Measurements from ENCODE around the gene GHRHR.

The GHRHR gene

DNA sequence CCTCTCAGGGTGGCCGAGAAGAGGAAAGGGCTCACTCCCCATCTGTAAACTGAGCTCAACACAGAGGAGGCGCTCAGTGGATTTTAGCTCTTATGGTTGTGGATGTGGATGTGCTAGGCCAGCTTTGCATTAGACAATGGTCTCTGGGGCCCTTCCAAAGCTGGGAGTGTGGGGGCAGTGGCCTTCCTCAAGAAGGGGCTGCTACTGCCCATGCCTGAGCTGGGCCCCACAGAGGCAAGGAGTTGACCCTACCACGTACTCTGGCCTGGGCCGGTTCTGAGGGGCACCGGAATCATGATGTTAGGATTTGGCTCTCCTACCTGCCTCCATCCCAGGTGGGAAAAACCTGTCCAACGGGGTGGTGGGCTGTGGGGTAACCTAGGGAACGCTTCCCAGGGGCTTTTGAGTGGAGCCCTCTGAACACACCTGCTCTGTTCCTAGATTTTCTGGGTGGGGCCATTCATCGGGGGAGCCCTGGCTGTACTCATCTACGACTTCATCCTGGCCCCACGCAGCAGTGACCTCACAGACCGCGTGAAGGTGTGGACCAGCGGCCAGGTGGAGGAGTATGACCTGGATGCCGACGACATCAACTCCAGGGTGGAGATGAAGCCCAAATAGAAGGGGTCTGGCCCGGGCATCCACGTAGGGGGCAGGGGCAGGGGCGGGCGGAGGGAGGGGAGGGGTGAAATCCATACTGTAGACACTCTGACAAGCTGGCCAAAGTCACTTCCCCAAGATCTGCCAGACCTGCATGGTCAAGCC is 40.6 kb upstream of the GHRHR start:
- no peaks in the 10 kb centered on the region for H3F3A ChIP-seq (ENCODE audit: insufficient read depth, low read length)
- H3K4me1 ChIP-seq (ENCODE audit: low read length) = no peaks in the 10 kb centered on the region
- H4K20me1 ChIP-seq (ENCODE audit: insufficient read depth, low read length) = no peaks in the 10 kb centered on the region
- H3K36me3 ChIP-seq (replicated peaks; ENCODE audit: insufficient read depth, low read length) = no peaks in the 10 kb centered on the region
- no peaks in the 10 kb centered on the region for H3K79me2 ChIP-seq (ENCODE audit: low read length)
- H3K9me2 ChIP-seq (replicated peaks; ENCODE audit: insufficient read depth, low read length) = no peaks in the 10 kb centered on the region
- no peak overlapping the region for H2AFZ ChIP-seq (ENCODE audit: low read length)
- no peaks in the 10 kb centered on the region for H3K9me3 ChIP-seq (replicated peaks; ENCODE audit: insufficient read depth, low read length)
- no peak overlapping the region for H3K4me2 ChIP-seq (ENCODE audit: low read depth, low read length)
- no peak overlapping the region for H3K4me3 ChIP-seq (ENCODE audit: low read length)
- DNase-seq = no peak
- no peak overlapping the region for H3K9ac ChIP-seq (ENCODE audit: low read length)
- no peaks in the 10 kb centered on the region for H3K27me3 ChIP-seq (replicated peaks; ENCODE audit: insufficient read depth, low read length)
- TF ChIP-seq EZH2 (optimal IDR thresholded peaks at IDR 0.05; ENCODE audit: low read depth, low read length) (no peak), EZH2phosphoT487 (IDR thresholded peaks at IDR 0.05; ENCODE audit: low read length) (no peak)
- TF ChIP-seq, protein P1, sequence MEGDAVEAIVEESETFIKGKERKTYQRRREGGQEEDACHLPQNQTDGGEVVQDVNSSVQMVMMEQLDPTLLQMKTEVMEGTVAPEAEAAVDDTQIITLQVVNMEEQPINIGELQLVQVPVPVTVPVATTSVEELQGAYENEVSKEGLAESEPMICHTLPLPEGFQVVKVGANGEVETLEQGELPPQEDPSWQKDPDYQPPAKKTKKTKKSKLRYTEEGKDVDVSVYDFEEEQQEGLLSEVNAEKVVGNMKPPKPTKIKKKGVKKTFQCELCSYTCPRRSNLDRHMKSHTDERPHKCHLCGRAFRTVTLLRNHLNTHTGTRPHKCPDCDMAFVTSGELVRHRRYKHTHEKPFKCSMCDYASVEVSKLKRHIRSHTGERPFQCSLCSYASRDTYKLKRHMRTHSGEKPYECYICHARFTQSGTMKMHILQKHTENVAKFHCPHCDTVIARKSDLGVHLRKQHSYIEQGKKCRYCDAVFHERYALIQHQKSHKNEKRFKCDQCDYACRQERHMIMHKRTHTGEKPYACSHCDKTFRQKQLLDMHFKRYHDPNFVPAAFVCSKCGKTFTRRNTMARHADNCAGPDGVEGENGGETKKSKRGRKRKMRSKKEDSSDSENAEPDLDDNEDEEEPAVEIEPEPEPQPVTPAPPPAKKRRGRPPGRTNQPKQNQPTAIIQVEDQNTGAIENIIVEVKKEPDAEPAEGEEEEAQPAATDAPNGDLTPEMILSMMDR (IDR thresholded peaks at IDR 0.05; ENCODE audit: low read length) = no peak
- no peak overlapping the region for H3K27ac ChIP-seq (ENCODE audit: low read length)

DNA sequence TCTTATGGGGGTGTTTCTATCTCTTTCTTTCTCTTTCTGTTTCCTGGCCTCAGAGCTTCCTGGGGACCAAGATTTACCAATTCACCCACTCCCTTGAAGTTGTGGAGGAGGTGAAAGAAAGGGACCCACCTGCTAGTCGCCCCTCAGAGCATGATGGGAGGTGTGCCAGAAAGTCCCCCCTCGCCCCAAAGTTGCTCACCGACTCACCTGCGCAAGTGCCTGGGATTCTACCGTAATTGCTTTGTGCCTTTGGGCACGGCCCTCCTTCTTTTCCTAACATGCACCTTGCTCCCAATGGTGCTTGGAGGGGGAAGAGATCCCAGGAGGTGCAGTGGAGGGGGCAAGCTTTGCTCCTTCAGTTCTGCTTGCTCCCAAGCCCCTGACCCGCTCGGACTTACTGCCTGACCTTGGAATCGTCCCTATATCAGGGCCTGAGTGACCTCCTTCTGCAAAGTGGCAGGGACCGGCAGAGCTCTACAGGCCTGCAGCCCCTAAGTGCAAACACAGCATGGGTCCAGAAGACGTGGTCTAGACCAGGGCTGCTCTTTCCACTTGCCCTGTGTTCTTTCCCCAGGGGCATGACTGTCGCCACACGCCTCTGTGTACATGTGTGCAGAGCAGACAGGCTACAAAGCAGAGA is 39.9 kb upstream of the GHRHR start:
- H3K4me1 ChIP-seq (ENCODE audit: low read length) = no peaks in the 10 kb centered on the region
- no peaks in the 10 kb centered on the region for H3K36me3 ChIP-seq (replicated peaks; ENCODE audit: insufficient read depth, low read length)
- H3K4me3 ChIP-seq (ENCODE audit: low read length) = no peak overlapping the region
- no peaks in the 10 kb centered on the region for H3K9me3 ChIP-seq (replicated peaks; ENCODE audit: insufficient read depth, low read length)
- no peak for DNase-seq
- no peaks in the 10 kb centered on the region for H3K27me3 ChIP-seq (replicated peaks; ENCODE audit: insufficient read depth, low read length)
- H3K9me2 ChIP-seq (replicated peaks; ENCODE audit: insufficient read depth, low read length) = no peaks in the 10 kb centered on the region
- H2AFZ ChIP-seq (ENCODE audit: low read length) = no peak overlapping the region
- H3K27ac ChIP-seq (ENCODE audit: low read length) = no peak overlapping the region
- H3K79me2 ChIP-seq (ENCODE audit: low read length) = no peaks in the 10 kb centered on the region
- H3K9ac ChIP-seq (ENCODE audit: low read length) = no peak overlapping the region
- no peaks in the 10 kb centered on the region for H3F3A ChIP-seq (ENCODE audit: insufficient read depth, low read length)
- H3K4me2 ChIP-seq (ENCODE audit: low read depth, low read length) = no peak overlapping the region
- no peaks in the 10 kb centered on the region for H4K20me1 ChIP-seq (ENCODE audit: insufficient read depth, low read length)
- no peak for TF ChIP-seq EZH2phosphoT487 (IDR thresholded peaks at IDR 0.05; ENCODE audit: low read length)
- TF ChIP-seq, protein P1 (IDR thresholded peaks at IDR 0.05; ENCODE audit: low read length) = no peak
- no peak for TF ChIP-seq EZH2 (optimal IDR thresholded peaks at IDR 0.05; ENCODE audit: low read depth, low read length)

DNA sequence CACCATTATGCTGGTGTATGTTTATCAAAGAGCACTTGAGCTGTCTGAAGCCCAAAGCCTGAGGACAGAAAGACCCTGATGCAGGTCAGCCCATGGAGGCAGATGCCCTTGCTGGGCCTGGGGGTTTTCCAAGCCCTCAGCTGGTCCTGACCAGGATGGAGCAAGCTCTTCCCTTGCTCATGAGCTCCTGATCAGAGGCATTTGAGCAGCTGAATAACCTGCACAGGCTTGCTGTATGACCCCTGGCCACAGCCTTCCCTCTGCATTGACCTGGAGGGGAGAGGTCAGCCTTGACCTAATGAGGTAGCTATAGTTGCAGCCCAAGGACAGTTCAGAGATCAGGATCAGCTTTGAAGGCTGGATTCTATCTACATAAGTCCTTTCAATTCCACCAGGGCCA is 39.1 kb upstream of the GHRHR start:
- Histone ChIP-seq H3K36me3 (replicated peaks; ENCODE audit: insufficient read depth, low read length) (no peaks in the 10 kb centered on the region), H3K4me2 (ENCODE audit: low read depth, low read length) (no peak overlapping the region), H3F3A (ENCODE audit: insufficient read depth, low read length) (no peaks in the 10 kb centered on the region), H3K9me2 (replicated peaks; ENCODE audit: insufficient read depth, low read length) (no peaks in the 10 kb centered on the region), H3K9ac (ENCODE audit: low read length) (no peak overlapping the region), H3K27me3 (replicated peaks; ENCODE audit: insufficient read depth, low read length) (no peaks in the 10 kb centered on the region), H3K4me1 (ENCODE audit: low read length) (no peaks in the 10 kb centered on the region), H3K27ac (ENCODE audit: low read length) (no peak overlapping the region), H3K4me3 (ENCODE audit: low read length) (no peak overlapping the region), H3K9me3 (replicated peaks; ENCODE audit: insufficient read depth, low read length) (no peaks in the 10 kb centered on the region), H3K79me2 (ENCODE audit: low read length) (no peaks in the 10 kb centered on the region), H2AFZ (ENCODE audit: low read length) (no peak overlapping the region), H4K20me1 (ENCODE audit: insufficient read depth, low read length) (no peaks in the 10 kb centered on the region)
- no peak for DNase-seq
- TF ChIP-seq EZH2 (optimal IDR thresholded peaks at IDR 0.05; ENCODE audit: low read depth, low read length) (no peak), EZH2phosphoT487 (IDR thresholded peaks at IDR 0.05; ENCODE audit: low read length) (no peak)
- TF ChIP-seq, protein P1 (IDR thresholded peaks at IDR 0.05; ENCODE audit: low read length) = no peak
